ENCODE data around the gene LTBP3.

LTBP3 gene

DNA sequence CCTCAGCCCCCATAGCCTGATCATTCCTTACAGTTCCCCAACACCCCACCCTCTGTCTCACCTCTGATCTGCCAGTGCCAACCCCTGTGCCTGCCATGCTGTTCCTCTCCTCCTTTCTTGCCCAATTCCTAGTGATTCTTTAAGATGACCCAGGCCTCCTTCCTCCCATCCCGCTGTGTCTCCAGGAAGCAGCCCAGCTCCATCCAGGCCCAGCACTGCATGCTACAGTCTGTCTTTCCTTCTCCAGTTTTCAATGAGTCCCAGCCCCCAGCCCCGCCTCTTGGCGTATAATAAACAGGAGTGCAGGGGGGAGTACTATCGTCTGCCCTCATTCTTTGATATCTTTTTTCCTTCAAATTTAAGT lies 12.3 kb downstream of the LTBP3 start:
- Histone ChIP-seq H3K9ac (ENCODE audit: low read length) (no peak overlapping the region), H3K36me3 (ENCODE audit: control insufficient read depth, low read depth, low read length) (no peaks in the 10 kb centered on the region), H3K27ac (ENCODE audit: low read length) (no peak overlapping the region), H3K27me3 (ENCODE audit: control insufficient read depth, insufficient read depth, low read length) (peaks cover 70% of the 10 kb centered on the region), H3K4me1 (ENCODE audit: control insufficient read depth, low read depth, low read length) (no peaks in the 10 kb centered on the region), H3K9me3 (ENCODE audit: control insufficient read depth, low read depth, low read length) (no peaks in the 10 kb centered on the region), H3K4me3 (ENCODE audit: low read length) (peak overlapping the region; percentile 34)

DNA sequence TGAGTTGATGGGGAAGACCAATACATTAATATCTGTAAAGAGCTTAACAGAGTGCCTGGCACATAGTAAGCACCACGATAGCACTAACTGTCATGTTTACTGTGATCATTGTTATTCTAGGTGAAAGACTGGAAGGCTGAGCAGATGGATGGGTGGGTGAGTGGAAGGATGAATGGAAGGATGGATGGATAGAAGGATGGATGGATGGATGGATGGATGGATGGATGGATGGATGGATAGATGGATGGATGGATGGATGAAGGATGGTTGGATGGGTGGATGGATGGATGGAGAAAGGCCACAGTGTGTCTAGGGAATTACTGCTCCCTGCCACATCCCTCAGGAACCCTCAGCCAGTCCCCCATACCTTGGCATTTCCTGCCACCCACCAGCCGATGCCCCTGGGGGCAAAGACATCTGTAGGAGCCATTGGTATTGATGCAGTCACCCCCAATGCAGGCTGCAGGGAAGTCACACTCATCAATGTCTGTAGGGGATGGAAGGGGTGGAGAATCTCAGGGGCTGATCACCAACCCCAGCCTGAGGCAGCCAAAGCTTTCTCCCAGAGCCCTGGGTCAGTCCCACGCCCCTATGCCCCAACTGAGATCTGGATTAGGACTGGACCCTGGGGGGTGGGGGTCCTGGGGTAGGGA lies 15.3 kb downstream of the LTBP3 start:
- no peaks in the 10 kb centered on the region for H3K4me1 ChIP-seq (ENCODE audit: control insufficient read depth, low read depth, low read length)
- no peak overlapping the region for H3K9ac ChIP-seq (ENCODE audit: low read length)
- peaks cover 74% of the 10 kb centered on the region for H3K27me3 ChIP-seq (ENCODE audit: control insufficient read depth, insufficient read depth, low read length)
- no peak overlapping the region for H3K27ac ChIP-seq (ENCODE audit: low read length)
- H3K9me3 ChIP-seq (ENCODE audit: control insufficient read depth, low read depth, low read length), result no peaks in the 10 kb centered on the region
- no peak overlapping the region for H3K4me3 ChIP-seq (ENCODE audit: low read length)
- no peaks in the 10 kb centered on the region for H3K36me3 ChIP-seq (ENCODE audit: control insufficient read depth, low read depth, low read length)

DNA sequence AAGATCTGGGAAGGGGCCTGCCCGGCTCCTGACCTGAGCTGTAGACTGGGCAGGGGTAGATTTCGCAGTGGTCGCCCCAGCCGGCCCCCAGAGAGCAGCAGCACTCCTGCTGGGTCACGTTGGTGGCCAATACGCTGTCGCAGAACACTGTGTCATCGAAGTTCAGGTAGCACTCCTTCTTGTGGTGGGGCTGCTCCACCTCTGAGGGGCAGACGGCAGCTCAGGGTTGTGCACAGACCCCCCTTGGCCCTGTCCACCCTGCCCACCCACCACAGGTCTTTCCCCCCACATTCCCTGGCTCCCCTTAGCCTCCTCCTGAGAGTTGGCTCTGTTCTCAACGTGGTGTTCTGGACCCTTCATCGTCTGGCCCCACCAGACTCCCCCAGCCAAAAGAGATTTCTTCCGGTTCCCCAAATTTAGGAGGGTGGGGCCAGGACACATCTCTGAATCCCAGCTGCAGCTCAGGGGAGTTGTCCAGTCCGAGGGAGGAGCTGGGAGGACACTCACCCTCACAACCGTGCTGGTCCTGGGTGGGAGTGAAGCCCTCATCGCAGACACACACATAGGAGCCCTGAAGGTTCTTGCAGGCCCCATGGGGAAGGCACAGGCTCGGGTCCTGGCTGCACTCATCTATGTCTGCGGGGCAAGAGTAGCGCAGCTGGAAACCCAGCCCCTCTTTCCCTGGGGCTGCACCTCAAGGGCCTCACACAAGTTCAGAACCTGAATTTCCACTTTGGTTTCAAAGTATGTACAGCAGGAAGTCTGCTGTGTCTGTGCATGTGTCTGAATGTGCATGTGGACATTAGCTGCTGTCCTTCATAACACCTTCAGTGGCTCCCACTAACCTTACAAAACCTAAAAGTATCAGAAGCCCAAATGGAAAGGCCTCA lies 16.8 kb downstream of the LTBP3 start:
- Histone ChIP-seq H3K4me1 (ENCODE audit: control insufficient read depth, low read depth, low read length) (no peaks in the 10 kb centered on the region), H3K9ac (ENCODE audit: low read length) (no peak overlapping the region), H3K4me3 (ENCODE audit: low read length) (peak overlapping the region; percentile 58), H3K9me3 (ENCODE audit: control insufficient read depth, low read depth, low read length) (no peaks in the 10 kb centered on the region), H3K36me3 (ENCODE audit: control insufficient read depth, low read depth, low read length) (peaks cover 6% of the 10 kb centered on the region), H3K27me3 (ENCODE audit: control insufficient read depth, insufficient read depth, low read length) (peaks cover 69% of the 10 kb centered on the region), H3K27ac (ENCODE audit: low read length) (no peak overlapping the region)

DNA sequence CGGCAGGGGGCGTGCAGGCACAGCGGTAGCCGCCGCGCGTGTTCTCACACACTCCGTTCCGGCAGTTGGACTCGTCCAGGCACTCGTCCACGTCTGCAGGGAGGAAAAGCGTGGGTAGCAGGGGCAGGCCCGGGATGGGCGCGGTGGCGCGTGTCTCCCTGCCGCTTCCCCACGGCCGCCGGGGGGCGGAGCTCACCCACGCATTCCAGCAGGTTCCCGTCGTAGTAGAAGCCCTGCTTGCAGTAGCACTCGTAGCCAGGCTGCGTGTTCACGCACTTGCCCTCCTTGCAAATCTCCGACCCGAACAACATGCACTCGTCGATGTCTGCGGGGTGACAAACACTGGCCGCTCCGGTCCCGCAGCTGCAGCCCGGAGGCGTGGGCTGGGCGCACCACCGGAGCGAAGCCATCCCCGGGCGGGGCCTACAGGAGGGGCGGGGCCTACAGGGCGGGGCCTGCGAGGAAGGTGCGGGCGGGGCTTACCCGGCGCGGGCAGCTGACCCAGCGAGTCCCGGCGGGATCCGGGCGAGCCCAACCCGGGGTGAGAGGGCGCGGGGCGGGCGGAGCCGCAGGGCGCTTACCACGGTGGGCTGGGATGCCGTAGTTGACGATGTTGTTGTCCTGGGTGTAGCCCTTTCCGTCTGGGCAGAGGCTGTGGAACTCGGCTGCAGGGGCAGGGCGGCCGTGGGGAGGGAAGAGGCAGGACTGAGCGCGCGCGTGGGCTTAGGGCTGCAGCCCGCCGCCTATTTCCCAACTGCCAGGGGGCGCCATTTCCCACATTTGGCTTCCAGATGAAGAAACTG lies 17.7 kb downstream of the LTBP3 start:
- Histone ChIP-seq H3K4me1 (ENCODE audit: control insufficient read depth, low read depth, low read length) (no peaks in the 10 kb centered on the region), H3K9ac (ENCODE audit: low read length) (no peak overlapping the region), H3K27me3 (ENCODE audit: control insufficient read depth, insufficient read depth, low read length) (peaks cover 60% of the 10 kb centered on the region), H3K4me3 (ENCODE audit: low read length) (peak overlapping the region; percentile 58), H3K36me3 (ENCODE audit: control insufficient read depth, low read depth, low read length) (peaks cover 9% of the 10 kb centered on the region), H3K9me3 (ENCODE audit: control insufficient read depth, low read depth, low read length) (no peaks in the 10 kb centered on the region), H3K27ac (ENCODE audit: low read length) (no peak overlapping the region)

DNA sequence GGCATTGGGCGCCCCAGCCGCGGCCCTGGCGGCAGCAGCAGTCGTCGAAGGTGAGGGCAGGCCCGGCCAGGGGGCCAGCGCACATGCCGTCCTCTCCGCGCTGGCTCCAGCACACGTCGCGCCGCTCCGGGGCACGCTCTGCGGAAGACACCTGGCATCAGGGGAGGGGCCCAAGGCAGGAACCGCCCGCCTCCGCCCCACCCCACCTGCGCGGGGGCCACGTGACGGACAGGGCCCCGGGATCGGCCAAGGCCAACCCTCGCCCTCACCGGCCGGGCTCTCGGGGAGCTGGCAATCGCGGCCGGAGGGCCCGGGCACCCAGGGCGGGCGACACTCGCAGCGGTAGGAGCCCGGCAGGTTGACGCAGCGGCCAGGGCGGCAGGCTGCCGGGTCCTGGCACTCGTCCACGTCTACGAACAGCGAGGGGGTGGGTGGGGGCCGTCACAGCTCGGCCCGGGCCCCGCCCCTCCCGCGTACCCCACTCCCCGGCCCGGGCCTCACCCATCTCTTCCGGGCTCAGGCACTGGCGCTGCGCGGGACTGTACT lies 18.3 kb downstream of the LTBP3 start:
- Histone ChIP-seq H3K9me3 (ENCODE audit: control insufficient read depth, low read depth, low read length) (no peaks in the 10 kb centered on the region), H3K36me3 (ENCODE audit: control insufficient read depth, low read depth, low read length) (peaks cover 9% of the 10 kb centered on the region), H3K27ac (ENCODE audit: low read length) (no peak overlapping the region), H3K27me3 (ENCODE audit: control insufficient read depth, insufficient read depth, low read length) (peaks cover 53% of the 10 kb centered on the region), H3K4me1 (ENCODE audit: control insufficient read depth, low read depth, low read length) (no peaks in the 10 kb centered on the region), H3K4me3 (ENCODE audit: low read length) (peak overlapping the region; percentile 58), H3K9ac (ENCODE audit: low read length) (no peak overlapping the region)

DNA sequence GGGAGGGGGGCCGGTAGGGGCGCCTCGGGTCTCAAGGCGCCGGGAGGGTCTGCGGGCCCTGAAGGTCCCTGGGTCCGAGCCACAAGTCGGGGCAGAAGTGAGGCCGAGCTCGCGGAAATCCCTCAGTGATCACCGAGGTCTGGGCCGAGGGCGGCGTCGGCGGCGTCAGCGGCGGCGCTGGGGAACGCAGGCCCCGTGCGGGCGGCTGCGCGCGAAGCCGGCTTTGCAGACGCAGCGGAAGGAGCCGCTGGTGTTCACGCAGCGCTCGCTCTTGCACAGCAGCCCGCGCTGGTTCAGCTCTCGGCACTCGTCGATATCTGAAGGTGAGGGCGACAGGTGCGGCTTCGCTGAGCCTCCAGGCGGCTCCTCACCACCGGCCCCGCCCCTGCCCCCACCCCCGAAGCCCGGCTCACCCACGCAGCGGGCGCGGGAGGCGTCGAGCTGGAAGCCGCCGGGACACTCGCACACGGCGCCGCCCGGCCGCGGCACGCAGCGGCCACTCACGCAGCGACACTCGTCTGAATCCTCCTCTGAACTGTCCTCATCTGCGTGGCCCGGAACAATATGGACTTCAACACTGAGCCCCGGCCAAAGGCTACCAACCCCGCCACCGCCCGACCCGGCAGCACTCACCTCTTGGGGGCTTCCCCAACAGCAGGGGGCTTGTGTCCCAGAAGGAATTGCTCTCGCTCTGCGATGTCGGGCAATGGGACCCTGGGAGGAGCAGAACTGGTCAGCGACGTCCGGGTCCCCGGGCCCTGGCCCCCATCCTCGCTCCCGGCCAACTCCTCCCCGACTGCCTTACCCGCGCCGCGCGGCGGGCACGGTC lies 19.0 kb downstream of the LTBP3 start:
- H3K27ac ChIP-seq (ENCODE audit: low read length), result no peak overlapping the region
- no peaks in the 10 kb centered on the region for H3K4me1 ChIP-seq (ENCODE audit: control insufficient read depth, low read depth, low read length)
- no peak overlapping the region for H3K9ac ChIP-seq (ENCODE audit: low read length)
- H3K27me3 ChIP-seq (ENCODE audit: control insufficient read depth, insufficient read depth, low read length), result peaks cover 46% of the 10 kb centered on the region
- H3K36me3 ChIP-seq (ENCODE audit: control insufficient read depth, low read depth, low read length), result peaks cover 9% of the 10 kb centered on the region
- H3K4me3 ChIP-seq (ENCODE audit: low read length), result peak overlapping the region; percentile 58
- H3K9me3 ChIP-seq (ENCODE audit: control insufficient read depth, low read depth, low read length), result no peaks in the 10 kb centered on the region

DNA sequence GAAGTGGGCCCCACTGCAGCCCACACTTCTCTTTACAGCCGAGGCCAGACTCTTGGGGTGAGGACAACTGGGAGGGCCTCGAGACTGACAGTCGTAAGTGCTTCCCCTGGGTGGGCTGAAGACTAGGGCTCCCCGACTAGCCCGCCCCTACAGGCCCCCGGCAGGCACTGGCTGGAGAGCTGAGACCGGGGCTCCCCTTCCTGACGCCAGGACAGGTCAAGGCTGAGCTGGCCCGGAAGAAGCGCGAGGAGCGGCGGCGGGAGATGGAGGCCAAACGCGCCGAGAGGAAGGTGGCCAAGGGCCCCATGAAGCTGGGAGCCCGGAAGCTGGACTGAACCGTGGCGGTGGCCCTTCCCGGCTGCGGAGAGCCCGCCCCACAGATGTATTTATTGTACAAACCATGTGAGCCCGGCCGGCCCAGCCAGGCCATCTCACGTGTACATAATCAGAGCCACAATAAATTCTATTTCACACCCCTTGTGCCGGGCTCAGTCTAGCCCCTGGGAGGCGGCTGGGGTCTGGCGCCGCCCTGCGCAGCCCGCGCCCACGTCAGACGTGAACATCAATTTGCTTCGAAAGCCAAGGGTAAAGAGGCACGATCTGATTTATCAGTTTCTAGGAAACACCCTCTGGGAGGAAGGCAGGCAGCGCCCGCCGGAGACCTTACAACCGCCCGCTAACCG lies 19.8 kb downstream of the LTBP3 start:
- H3K27ac ChIP-seq (ENCODE audit: low read length), result no peak overlapping the region
- H3K4me3 ChIP-seq (ENCODE audit: low read length), result peak overlapping the region; percentile 58
- H3K9ac ChIP-seq (ENCODE audit: low read length), result no peak overlapping the region
- no peaks in the 10 kb centered on the region for H3K9me3 ChIP-seq (ENCODE audit: control insufficient read depth, low read depth, low read length)
- H3K27me3 ChIP-seq (ENCODE audit: control insufficient read depth, insufficient read depth, low read length), result peaks cover 44% of the 10 kb centered on the region
- no peaks in the 10 kb centered on the region for H3K4me1 ChIP-seq (ENCODE audit: control insufficient read depth, low read depth, low read length)
- H3K36me3 ChIP-seq (ENCODE audit: control insufficient read depth, low read depth, low read length), result peaks cover 9% of the 10 kb centered on the region

DNA sequence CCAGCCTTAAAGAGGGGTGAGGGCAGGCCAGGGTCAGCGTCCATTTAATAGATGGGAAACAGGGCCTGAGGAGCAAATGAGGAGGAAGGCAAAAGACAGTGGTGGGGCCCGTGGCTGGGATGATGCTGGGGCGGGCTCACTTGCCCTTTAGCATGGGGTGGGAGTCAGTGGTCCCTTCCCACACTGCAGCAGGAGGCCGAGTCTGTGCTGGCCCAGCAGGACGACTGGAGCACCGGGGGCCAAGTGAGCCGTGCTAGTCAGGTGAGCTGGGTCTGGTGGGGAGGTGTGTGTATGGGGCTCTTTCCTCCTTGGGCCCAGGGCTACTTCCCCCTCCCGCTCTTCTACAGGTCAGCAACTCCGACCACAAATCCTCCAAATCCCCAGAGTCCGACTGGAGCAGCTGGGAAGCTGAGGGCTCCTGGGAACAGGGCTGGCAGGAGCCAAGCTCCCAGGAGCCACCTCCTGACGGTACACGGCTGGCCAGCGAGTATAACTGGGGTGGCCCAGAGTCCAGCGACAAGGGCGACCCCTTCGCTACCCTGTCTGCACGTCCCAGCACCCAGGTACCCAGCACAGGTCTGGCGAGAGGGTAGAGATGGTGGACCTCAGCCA lies 20.4 kb downstream of the LTBP3 start:
- H3K4me3 ChIP-seq (ENCODE audit: low read length), result no peak overlapping the region
- no peak overlapping the region for H3K9ac ChIP-seq (ENCODE audit: low read length)
- no peak overlapping the region for H3K27ac ChIP-seq (ENCODE audit: low read length)
- H3K27me3 ChIP-seq (ENCODE audit: control insufficient read depth, insufficient read depth, low read length), result peaks cover 44% of the 10 kb centered on the region
- H3K4me1 ChIP-seq (ENCODE audit: control insufficient read depth, low read depth, low read length), result no peaks in the 10 kb centered on the region
- no peaks in the 10 kb centered on the region for H3K9me3 ChIP-seq (ENCODE audit: control insufficient read depth, low read depth, low read length)
- peaks cover 9% of the 10 kb centered on the region for H3K36me3 ChIP-seq (ENCODE audit: control insufficient read depth, low read depth, low read length)

DNA sequence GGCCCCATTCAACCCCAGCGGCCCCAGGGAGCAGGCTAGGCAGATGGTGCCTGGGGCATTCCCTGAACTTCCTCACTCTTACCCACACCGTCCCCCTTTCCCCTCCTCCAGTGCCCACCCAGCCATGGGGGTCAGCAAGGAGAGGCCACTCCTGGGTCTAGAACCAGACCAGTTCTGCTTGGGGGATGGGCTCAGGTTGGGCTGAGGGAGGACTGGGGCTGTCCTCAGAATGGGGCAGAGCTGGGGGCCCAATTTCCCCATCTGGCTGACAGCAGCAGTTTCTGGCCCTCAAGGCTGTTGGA lies 20.9 kb downstream of the LTBP3 start:
- no peak overlapping the region for H3K27ac ChIP-seq (ENCODE audit: low read length)
- no peak overlapping the region for H3K9ac ChIP-seq (ENCODE audit: low read length)
- H3K27me3 ChIP-seq (ENCODE audit: control insufficient read depth, insufficient read depth, low read length), result peaks cover 44% of the 10 kb centered on the region
- H3K4me3 ChIP-seq (ENCODE audit: low read length), result no peak overlapping the region
- no peaks in the 10 kb centered on the region for H3K4me1 ChIP-seq (ENCODE audit: control insufficient read depth, low read depth, low read length)
- H3K9me3 ChIP-seq (ENCODE audit: control insufficient read depth, low read depth, low read length), result no peaks in the 10 kb centered on the region
- peaks cover 9% of the 10 kb centered on the region for H3K36me3 ChIP-seq (ENCODE audit: control insufficient read depth, low read depth, low read length)

Measured in iPS-18a (cell line).